Thoracic aorta (tissue), 2 donors: Measurements from ENCODE around the gene RNF31. TPM values are rescaled to one million over a fixed set of nuclear protein-coding genes. Genes with fewer than 3 reads are reported as not detected.

Experiments used
- ATAC-seq: fragments of 150-250 bp; one replicate; pipeline ENCODE4 v1.8.0; 2017; ENCODE audit warnings: low read depth; ENCODE audit not compliant: insufficient number of reproducible peaks, low FRiP score
- DNase-seq: peaks from one replicate; pipeline ENCODE4 v3.0.0-alpha.2; 2020; ENCODE audit warnings: low spot score
- H3K27ac ChIP-seq, 2 donors: fragments of 200-600 bp; sonication (generic); 1 replicate in 1 of 2; 2 replicates in 1 of 2; pipeline ENCODE4 v1.5.1; 2016; ENCODE audit warnings: mild to moderate bottlenecking in 2 of 2, moderate library complexity in 2 of 2
- H3K27me3 ChIP-seq: fragments of 200-600 bp; sonication (generic); replicated peaks from 2 replicates; pipeline ENCODE4 v1.6.0; 2016; ENCODE audit warnings: mild to moderate bottlenecking; ENCODE audit not compliant: insufficient read depth
- H3K36me3 ChIP-seq: fragments of 200-600 bp; sonication (generic); one replicate; pipeline ENCODE4 v1.5.1; 2016
- H3K4me1 ChIP-seq, 2 donors: fragments of 200-600 bp; sonication (generic); 1 replicate in 1 of 2; 2 replicates in 1 of 2; pipeline versions ENCODE4 v1.5.1 to v1.6.0; 2016; ENCODE audit warnings: low read depth in 2 of 2, mild to moderate bottlenecking in 1 of 2; ENCODE audit not compliant: control insufficient read depth in 1 of 2
- H3K4me3 ChIP-seq: fragments of 200-600 bp; sonication (generic); 2 replicates; pipeline ENCODE4 v1.5.1; 2016; ENCODE audit warnings: mild to moderate bottlenecking
- H3K9me3 ChIP-seq: fragments of 200-600 bp; sonication (generic); 2 replicates; pipeline ENCODE4 v1.5.1; 2016
- CTCF ChIP-seq: fragments of 200-600 bp; sonication (generic); IDR thresholded peaks from one replicate; pipeline ENCODE4 v1.5.1; 2019; ENCODE audit warnings: antibody characterized with exemption
- total RNA-seq, 2 donors: library from RNA; depleted of rRNA; stranded (reverse); fragments of >200 nt; gene quantifications; one replicate each; pipeline versions ENCODE4 v1.1.0 to v1.2.3, GENCODE V29; 2016

The RNF31 gene
- total RNA-seq, 2 donors from 2014 or later = 60.4 to 94.6 TPM

DNA sequence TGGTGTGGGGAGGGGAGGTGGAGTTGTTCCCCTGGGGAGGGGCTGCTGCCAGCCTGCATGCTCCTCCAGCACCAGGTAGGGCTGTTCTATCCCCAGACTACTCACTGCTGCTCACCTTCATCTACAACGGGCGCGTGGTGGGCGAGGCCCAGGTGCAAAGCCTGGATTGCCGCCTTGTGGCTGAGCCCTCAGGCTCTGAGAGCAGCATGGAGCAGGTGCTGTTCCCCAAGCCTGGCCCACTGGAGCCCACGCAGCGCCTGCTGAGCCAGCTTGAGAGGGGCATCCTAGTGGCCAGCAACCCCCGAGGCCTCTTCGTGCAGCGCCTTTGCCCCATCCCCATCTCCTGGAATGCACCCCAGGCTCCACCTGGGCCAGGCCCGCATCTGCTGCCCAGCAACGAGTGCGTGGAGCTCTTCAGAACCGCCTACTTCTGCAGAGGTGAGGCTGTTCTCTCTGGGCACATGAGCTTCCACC, 17.3 kb downstream of the RNF31 start:
- ATAC-seq (no peak), DNase-seq (no peak)
- Histone ChIP-seq H3K27ac (no peak overlapping the region), H3K9me3 (no peaks in the 10 kb centered on the region), H3K4me1 (peaks cover 15 to 38% of the 10 kb centered on the region in 2 donors), H3K27me3 (no peaks in the 10 kb centered on the region), H3K4me3 (no peak overlapping the region), H3K36me3 (peaks cover 48% of the 10 kb centered on the region)
- TF ChIP-seq CTCF = no peak

DNA sequence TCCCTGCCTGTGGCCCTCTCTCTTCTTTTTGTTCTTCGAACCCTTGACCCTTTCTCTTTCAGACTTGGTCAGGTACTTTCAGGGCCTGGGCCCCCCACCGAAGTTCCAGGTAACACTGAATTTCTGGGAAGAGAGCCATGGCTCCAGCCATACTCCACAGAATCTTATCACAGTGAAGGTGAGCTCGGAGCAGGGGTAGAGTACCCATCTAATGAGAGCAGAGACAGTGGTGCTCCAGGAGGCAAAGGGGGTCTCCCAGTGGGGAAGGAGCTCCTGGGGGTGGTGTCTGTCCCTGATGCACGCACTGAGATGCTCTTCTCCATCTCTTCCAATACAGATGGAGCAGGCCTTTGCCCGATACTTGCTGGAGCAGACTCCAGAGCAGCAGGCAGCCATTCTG, 18.5 kb downstream of the RNF31 start:
- Histone ChIP-seq H3K4me1 (peaks cover 15 to 34% of the 10 kb centered on the region in 2 donors), H3K27ac (no peak overlapping the region), H3K9me3 (no peaks in the 10 kb centered on the region), H3K27me3 (no peaks in the 10 kb centered on the region), H3K4me3 (no peak overlapping the region), H3K36me3 (peaks cover 43% of the 10 kb centered on the region)
- DNase-seq = no peak
- no peak for ATAC-seq
- no peak for TF ChIP-seq CTCF

DNA sequence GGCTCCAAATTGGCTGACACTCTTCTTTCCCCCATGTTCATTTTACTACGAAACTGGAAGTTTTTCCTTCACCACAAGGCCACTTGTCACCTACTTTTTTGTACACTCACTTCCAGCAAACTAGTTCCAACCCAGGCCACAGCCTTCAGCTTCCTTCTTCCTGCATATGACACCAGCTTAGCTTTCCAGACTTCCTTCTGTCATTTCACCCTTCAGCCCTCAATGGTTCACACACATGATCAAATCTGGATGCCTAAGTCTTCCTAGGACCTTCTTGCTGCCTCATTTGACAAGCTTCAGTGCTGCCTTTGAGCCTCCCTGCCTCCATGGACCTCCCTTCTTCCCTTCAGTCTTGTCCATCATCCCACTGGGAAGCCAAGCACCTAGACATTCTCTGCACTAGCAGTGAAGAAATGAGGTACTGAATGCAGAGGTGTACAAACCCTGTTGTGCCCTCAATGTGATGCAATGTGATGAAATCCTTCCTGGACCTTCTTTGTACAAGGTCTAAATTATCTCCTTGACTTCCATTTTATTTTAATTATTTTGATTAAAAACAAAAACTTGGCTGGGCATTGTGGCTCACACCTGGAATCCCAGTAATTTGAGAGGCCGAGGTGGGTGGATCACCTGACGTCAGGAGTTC, 20.3 kb downstream of the RNF31 start:
- H3K27ac ChIP-seq = no peak overlapping the region
- H3K36me3 ChIP-seq = peaks cover 43% of the 10 kb centered on the region
- no peak for DNase-seq
- H3K27me3 ChIP-seq = no peaks in the 10 kb centered on the region
- no peaks in the 10 kb centered on the region for H3K9me3 ChIP-seq
- ATAC-seq = no peak
- no peak overlapping the region for H3K4me3 ChIP-seq
- TF ChIP-seq CTCF = no peak
- H3K4me1 ChIP-seq = peaks cover 8 to 33% of the 10 kb centered on the region in 2 donors

DNA sequence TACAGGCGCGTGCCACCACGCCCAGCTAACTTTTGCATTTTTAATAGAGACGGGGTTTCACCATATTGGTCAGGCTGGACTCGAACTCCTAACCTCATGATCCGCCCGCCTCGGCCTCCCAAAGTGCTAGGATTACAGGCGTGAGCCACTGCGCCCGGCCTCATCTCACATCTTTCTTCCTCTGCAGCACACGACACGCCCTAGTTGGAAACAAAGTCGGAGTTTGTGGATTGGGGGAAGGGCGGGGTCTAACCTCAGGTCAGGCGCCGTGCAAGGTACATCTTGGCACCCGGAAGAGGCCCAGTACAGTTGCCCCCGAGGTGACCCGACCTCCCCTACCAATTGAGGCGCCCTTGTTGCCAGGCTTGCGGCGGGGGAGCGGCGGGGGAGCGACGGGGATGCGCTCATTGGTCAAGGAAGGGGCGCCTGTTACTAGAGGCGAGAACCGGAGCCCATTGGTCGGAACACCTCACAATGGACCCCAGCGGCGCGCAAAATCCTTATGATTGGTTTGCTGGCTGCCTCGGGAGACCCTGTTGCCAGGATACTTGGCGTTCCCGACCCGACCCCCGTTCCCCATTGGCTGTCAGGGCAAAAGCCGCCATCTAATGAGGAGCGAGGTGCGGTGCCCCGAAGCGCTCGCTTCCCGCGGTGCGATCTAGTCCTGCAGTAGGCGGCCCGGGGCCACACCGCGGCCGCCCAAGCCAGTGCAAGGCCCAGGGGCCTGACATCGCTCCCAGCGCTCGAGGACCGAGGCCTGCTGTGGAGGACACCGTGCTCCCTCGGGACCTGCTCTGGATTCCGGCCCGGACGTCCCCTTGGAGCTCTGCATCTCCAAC, 24.3 kb downstream of the RNF31 start, which contains the start of gene REC8:
TSS of gene REC8 (plus strand) at position 659 of the 839 bp plus-strand sequence. CDS start 473 bp downstream, outside the sequence.
- H3K4me1 ChIP-seq = peaks cover 0 to 13% of the 10 kb centered on the region in 2 donors
- H3K9me3 ChIP-seq = no peaks in the 10 kb centered on the region
- H3K36me3 ChIP-seq = peaks cover 3% of the 10 kb centered on the region
- ATAC-seq (no peak), DNase-seq (peak; percentile 38)
- no peak within 1 kb of the TSS for H3K27ac ChIP-seq
- TF ChIP-seq CTCF = no peak
- H3K4me3 ChIP-seq = peak within 1 kb of the TSS; percentile 69
- H3K27me3 ChIP-seq = no peaks in the 10 kb centered on the region

- no peaks in the 10 kb centered on the region for H3K27me3 ChIP-seq
- H3K36me3 ChIP-seq = no peaks in the 10 kb centered on the region
- no peak for ATAC-seq
- no peak overlapping the region for H3K27ac ChIP-seq
- H3K4me1 ChIP-seq = peaks cover 0 to 13% of the 10 kb centered on the region in 2 donors
- peak overlapping the region; percentile 69 for H3K4me3 ChIP-seq
- no peak for TF ChIP-seq CTCF
- DNase-seq = no peak
- H3K9me3 ChIP-seq = no peaks in the 10 kb centered on the region
Measured at GRCh38 chr14:24172261-24172860, 25.1 kb downstream of the RNF31 start.
